Measurements from ENCODE around the gene C6orf89. TPM values are rescaled to one million over a fixed set of nuclear protein-coding genes. Genes with fewer than 3 reads are reported as not detected.

Gene C6orf89
- total and polyA plus RNA-seq, 2 of the 8 experiments (the other 6 are each of a cell fraction or from before 2014, with no cell fraction given), result 4.6 to 12.3 TPM

GRCh38 chr6:36924131-36924530, 38.4 kb downstream of the C6orf89 start:
- H3K18ac ChIP-seq (ENCODE audit: extremely low read depth, low read length), result no peak overlapping the region
- no peaks in the 10 kb centered on the region for H3K4me1 ChIP-seq (replicated peaks in 1 of 4; ENCODE audit: control insufficient read depth in 3 of 4, insufficient read depth in 4 of 4, low read length in 3 of 4)
- POLR2A ChIA-PET (ENCODE audit: partially characterized antibody), result interaction anchor here (0.6 kb wide), 1 partner anchor 205 kb away, joined by 3 read pairs; no protein-coding TSS in a partner anchor
- H3K4me2 ChIP-seq (ENCODE audit: insufficient read depth in 1 of 2, low read depth in 2 of 2, low read length in 2 of 2), result no peak overlapping the region
- H2BK12ac ChIP-seq (ENCODE audit: low read depth, low read length), result no peak overlapping the region
- peaks cover 0 to 2% of the 10 kb centered on the region in 2 experiments for H4K20me1 ChIP-seq (replicated peaks in 1 of 2; ENCODE audit: control insufficient read depth in 1 of 2, insufficient read depth in 2 of 2, low read length in 2 of 2)
- WGBS, 2 experiments (ENCODE audit: extremely low coverage in 1 of 2, insufficient coverage in 1 of 2, insufficient read length in 1 of 2, insufficient replicate concordance in 2 of 2, low coverage in 1 of 2, low lambda C conversion rate in 2 of 2, missing lambda C conversion rate in 1 of 2), result 79% methylated on average over 4 of the region's 4 CpGs; no CpG with 5 or more reads in 1 of the 2 experiments
- no peak for FAIRE-seq
- H4K5ac ChIP-seq (ENCODE audit: insufficient read length, low read depth, low read length), result no peak overlapping the region
- H3K23ac ChIP-seq (ENCODE audit: insufficient read length), result no peak overlapping the region
- H3K27ac ChIP-seq (ENCODE audit: low read depth, low read length), result no peak overlapping the region
- H4K8ac ChIP-seq (ENCODE audit: extremely low read depth, insufficient read depth, low read length), result no peak overlapping the region
- H2BK5ac ChIP-seq (ENCODE audit: low read depth, low read length), result no peak overlapping the region
- H2AFZ ChIP-seq (ENCODE audit: low read length), result no peak overlapping the region
- no peak overlapping the region for H3K56ac ChIP-seq (replicated peaks; ENCODE audit: insufficient read length, low read depth, low read length)
- H3K9me3 ChIP-seq (ENCODE audit: insufficient read depth in 2 of 2, low read depth in 1 of 2, low read length in 1 of 2), result no peaks in the 10 kb centered on the region
- no peaks in the 10 kb centered on the region for H3K23me2 ChIP-seq (ENCODE audit: low read depth, low read length)
- no peaks in the 10 kb centered on the region for H3K27me3 ChIP-seq (replicated peaks in 1 of 4; ENCODE audit: control insufficient read depth in 3 of 4, extremely low read depth in 1 of 4, insufficient read depth in 3 of 4, low read length in 3 of 4)
- no peaks in the 10 kb centered on the region for H3K79me2 ChIP-seq (ENCODE audit: control insufficient read depth in 1 of 2, insufficient read depth in 2 of 2, low read length in 2 of 2)
- DNase-seq (ENCODE audit: low read depth in 1 of 2, low spot score in 2 of 2), result no peak
- H2BK120ac ChIP-seq (replicated peaks; ENCODE audit: low read depth, low read length), result no peak overlapping the region
- no peak overlapping the region for H2AK5ac ChIP-seq (ENCODE audit: low read depth, low read length)
- no peak overlapping the region for H2BK15ac ChIP-seq (ENCODE audit: low read length)
- H3K9ac ChIP-seq (replicated peaks in 1 of 4; ENCODE audit: extremely low read depth in 1 of 4, low read depth in 3 of 4, low read length in 3 of 4), result no peak overlapping the region
- no peak overlapping the region for H4K91ac ChIP-seq (replicated peaks; ENCODE audit: insufficient read length, low read length)
- no peak overlapping the region for H2BK20ac ChIP-seq (ENCODE audit: low read length)
- no peaks in the 10 kb centered on the region for H3K36me3 ChIP-seq (ENCODE audit: control insufficient read depth in 2 of 4, insufficient read depth in 4 of 4, low read length in 3 of 4)
- H3K14ac ChIP-seq (ENCODE audit: insufficient read length), result no peak overlapping the region
- H3K4me3 ChIP-seq (ENCODE audit: extremely low read depth in 1 of 4, insufficient read depth in 2 of 4, low read depth in 3 of 4, low read length in 4 of 4), result no peak overlapping the region
- H3K79me1 ChIP-seq (ENCODE audit: low read depth, low read length), result no peaks in the 10 kb centered on the region
- CTCF ChIA-PET (ENCODE audit: partially characterized antibody), result interaction anchor here (0.6 to 2.4 kb wide), 8 partner anchors 9 to 222 kb away, joined by 3 to 8 read pairs (median 3); no protein-coding TSS in a partner anchor
- no peak overlapping the region for H3K4ac ChIP-seq (replicated peaks; ENCODE audit: insufficient read length, low read depth, low read length)
- TF ChIP-seq RNF2 (IDR thresholded peaks at IDR 0.05; ENCODE audit: borderline replicate concordance, low read depth, low read length, missing control alignments, poor library complexity, severe bottlenecking) (no peak), TCF12 (IDR thresholded peaks at IDR 0.05; ENCODE audit: low read depth, low read length) (no peak), TEAD4 (IDR thresholded peaks at IDR 0.05; ENCODE audit: low read depth, low read length) (no peak), ATF2 (IDR thresholded peaks at IDR 0.05; ENCODE audit: low read length) (no peak), RXRA (IDR thresholded peaks at IDR 0.05; ENCODE audit: insufficient read depth, low read depth, low read length) (no peak), ZNF274 (IDR thresholded peaks at IDR 0.05; ENCODE audit: borderline replicate concordance, extremely low read depth, low read length) (no peak), CTCF (IDR thresholded peaks at IDR 0.05; ENCODE audit: control extremely low read depth in 1 of 3, insufficient read depth in 1 of 3, low read depth in 1 of 3, low read length in 3 of 3) (no peak), ASH2L (IDR thresholded peaks at IDR 0.05; ENCODE audit: low read length) (no peak), BACH1 (IDR thresholded peaks at IDR 0.05; ENCODE audit: low read length) (no peak)
